Activated naive CD4-positive, alpha-beta T cell treated with anti-CD3 and anti-CD28 coated beads, Interleukin-2, amount 10 ng/mL, durations not matched to agents 7 days and 5 days (primary cell): ENCODE measurements around the gene NEK10.

Source experiments
- CTCF ChIA-PET: fragments of 350-600 bp; sonication (Branson Sonifier 250); formaldehyde crosslinking; loops from one replicate; lab custom pipeline; 2021; ENCODE audit warnings: antibody characterized with exemption; lab: Charles Lee
- DNase-seq: peaks from one replicate; pipeline ENCODE4 v3.0.0-alpha.2; 2020
- H3K27ac Mint-ChIP-seq: one replicate; pipeline ENCODE4 v1.8.0; 2021; ENCODE audit warnings: mild to moderate bottlenecking, moderate library complexity, mixed read lengths
- H3K27me3 Mint-ChIP-seq: one replicate; pipeline ENCODE4 v1.8.0; 2021; ENCODE audit warnings: mild to moderate bottlenecking, mixed read lengths
- H3K36me3 Mint-ChIP-seq: one replicate; pipeline ENCODE4 v1.8.0; 2021; ENCODE audit warnings: mixed read lengths
- H3K4me1 Mint-ChIP-seq: one replicate; pipeline ENCODE4 v1.8.0; 2021; ENCODE audit warnings: mixed read lengths
- H3K4me3 Mint-ChIP-seq: one replicate; pipeline ENCODE4 v1.8.0; 2021; ENCODE audit warnings: mild to moderate bottlenecking, moderate library complexity, mixed read lengths
- H3K9me3 Mint-ChIP-seq: one replicate; pipeline ENCODE4 v1.8.0; 2021; ENCODE audit warnings: mixed read lengths

NEK10 gene

GRCh38 chr3:27219127-27219845, 149.9 kb downstream of the NEK10 start:
- H3K4me3 Mint-ChIP-seq: no peak overlapping the region
- CTCF ChIA-PET: interaction anchor here (0.6 kb wide), 1 partner anchor 200 kb away, joined by 3 read pairs; no protein-coding TSS in a partner anchor
- DNase-seq: no peak
- no peaks in the 10 kb centered on the region for H3K9me3 Mint-ChIP-seq
- H3K27me3 Mint-ChIP-seq: no peaks in the 10 kb centered on the region
- no peak overlapping the region for H3K27ac Mint-ChIP-seq
- no peaks in the 10 kb centered on the region for H3K4me1 Mint-ChIP-seq
- no peaks in the 10 kb centered on the region for H3K36me3 Mint-ChIP-seq

- no peak overlapping the region for H3K27ac Mint-ChIP-seq
- H3K4me3 Mint-ChIP-seq: no peak overlapping the region
- no peaks in the 10 kb centered on the region for H3K36me3 Mint-ChIP-seq
- CTCF ChIA-PET: interaction anchor here (0.6 kb wide), 1 partner anchor 1126 kb away, joined by 3 read pairs; no protein-coding TSS in a partner anchor
- H3K27me3 Mint-ChIP-seq: no peaks in the 10 kb centered on the region
- DNase-seq: no peak
- no peaks in the 10 kb centered on the region for H3K9me3 Mint-ChIP-seq
- H3K4me1 Mint-ChIP-seq: no peaks in the 10 kb centered on the region
Observed at GRCh38 chr3:27216955-27217552, 152.1 kb downstream of the NEK10 start.

- no peaks in the 10 kb centered on the region for H3K36me3 Mint-ChIP-seq
- no peak overlapping the region for H3K27ac Mint-ChIP-seq
- H3K4me3 Mint-ChIP-seq: no peak overlapping the region
- no peak for DNase-seq
- H3K4me1 Mint-ChIP-seq: no peaks in the 10 kb centered on the region
- H3K27me3 Mint-ChIP-seq: no peaks in the 10 kb centered on the region
- CTCF ChIA-PET: no interaction called here
- no peaks in the 10 kb centered on the region for H3K9me3 Mint-ChIP-seq
Observed at GRCh38 chr3:27216295-27216855, 152.8 kb downstream of the NEK10 start.

GRCh38 chr3:27213450-27213849, 155.7 kb downstream of the NEK10 start:
- no peaks in the 10 kb centered on the region for H3K9me3 Mint-ChIP-seq
- no peak for DNase-seq
- CTCF ChIA-PET: no interaction called here
- H3K27me3 Mint-ChIP-seq: no peaks in the 10 kb centered on the region
- no peaks in the 10 kb centered on the region for H3K36me3 Mint-ChIP-seq
- no peak overlapping the region for H3K27ac Mint-ChIP-seq
- no peaks in the 10 kb centered on the region for H3K4me1 Mint-ChIP-seq
- no peak overlapping the region for H3K4me3 Mint-ChIP-seq

GRCh38 chr3:27209617-27210264, 159.4 kb downstream of the NEK10 start:
- Mint-ChIP-seq H3K4me1 (no peaks in the 10 kb centered on the region), H3K9me3 (no peaks in the 10 kb centered on the region), H3K27ac (no peak overlapping the region), H3K4me3 (no peak overlapping the region), H3K27me3 (no peaks in the 10 kb centered on the region), H3K36me3 (no peaks in the 10 kb centered on the region)
- CTCF ChIA-PET: no interaction called here
- no peak for DNase-seq

GRCh38 chr3:27208961-27209616, 160.1 kb downstream of the NEK10 start:
- Mint-ChIP-seq H3K27me3 (no peaks in the 10 kb centered on the region), H3K4me1 (no peaks in the 10 kb centered on the region), H3K9me3 (no peaks in the 10 kb centered on the region), H3K4me3 (no peak overlapping the region), H3K27ac (no peak overlapping the region), H3K36me3 (no peaks in the 10 kb centered on the region)
- DNase-seq: no peak
- CTCF ChIA-PET: no interaction called here

DNA sequence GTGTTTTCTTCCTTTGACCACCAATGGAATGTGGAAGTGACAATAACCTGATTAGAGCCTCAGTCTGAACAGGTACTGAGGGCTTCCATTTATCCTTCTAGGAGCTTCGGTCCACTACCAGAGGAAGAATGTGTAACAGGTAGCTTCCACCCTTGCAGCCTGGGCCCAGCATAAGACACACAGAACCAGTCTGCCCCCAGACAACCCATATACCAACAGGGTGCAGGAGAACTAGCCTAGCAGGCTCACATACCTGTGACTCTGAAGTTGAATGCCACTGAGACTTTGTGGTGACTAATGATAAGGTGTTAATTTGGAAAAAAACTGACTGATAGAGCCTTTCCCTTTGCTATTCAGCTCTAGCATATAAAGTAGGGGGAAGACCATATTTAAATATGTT, 166.2 kb downstream of the NEK10 start:
- no peaks in the 10 kb centered on the region for H3K9me3 Mint-ChIP-seq
- no peaks in the 10 kb centered on the region for H3K4me1 Mint-ChIP-seq
- no peak overlapping the region for H3K27ac Mint-ChIP-seq
- no peaks in the 10 kb centered on the region for H3K27me3 Mint-ChIP-seq
- H3K4me3 Mint-ChIP-seq: no peak overlapping the region
- H3K36me3 Mint-ChIP-seq: no peaks in the 10 kb centered on the region
- no peak for DNase-seq
- CTCF ChIA-PET: no interaction called here

DNA sequence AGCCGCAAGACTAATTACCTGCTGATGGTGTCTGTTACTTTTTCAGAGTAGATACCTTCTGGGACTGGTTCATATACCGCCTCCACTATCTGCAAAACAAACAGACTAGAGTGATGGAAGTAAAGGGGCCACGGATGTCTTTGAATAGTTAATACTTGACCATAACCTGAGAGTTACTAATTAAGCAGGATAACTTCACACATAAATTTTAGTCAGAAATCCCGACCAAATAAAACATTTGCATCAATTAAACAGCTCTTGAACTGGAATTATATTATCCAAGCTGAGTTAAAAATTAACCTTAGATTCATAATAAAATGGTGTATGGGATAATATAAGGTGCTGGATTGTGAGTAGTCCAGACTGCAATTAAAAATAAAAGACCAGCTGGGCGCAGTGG, 167.7 kb downstream of the NEK10 start:
- H3K9me3 Mint-ChIP-seq: no peaks in the 10 kb centered on the region
- no peaks in the 10 kb centered on the region for H3K27me3 Mint-ChIP-seq
- H3K4me3 Mint-ChIP-seq: no peak overlapping the region
- CTCF ChIA-PET: interaction anchor here (0.6 kb wide), 1 partner anchor 482 kb away, joined by 5 read pairs; no protein-coding TSS in a partner anchor
- no peaks in the 10 kb centered on the region for H3K4me1 Mint-ChIP-seq
- H3K27ac Mint-ChIP-seq: no peak overlapping the region
- H3K36me3 Mint-ChIP-seq: no peaks in the 10 kb centered on the region
- DNase-seq: no peak

- H3K27ac Mint-ChIP-seq: no peak overlapping the region
- no peaks in the 10 kb centered on the region for H3K27me3 Mint-ChIP-seq
- H3K9me3 Mint-ChIP-seq: no peaks in the 10 kb centered on the region
- no peak overlapping the region for H3K4me3 Mint-ChIP-seq
- H3K36me3 Mint-ChIP-seq: no peaks in the 10 kb centered on the region
- CTCF ChIA-PET: interaction anchor here (0.6 kb wide), 1 partner anchor 482 kb away, joined by 5 read pairs; no protein-coding TSS in a partner anchor
- no peaks in the 10 kb centered on the region for H3K4me1 Mint-ChIP-seq
- DNase-seq: no peak
Observed at GRCh38 chr3:27200721-27201489, 168.3 kb downstream of the NEK10 start.

GRCh38 chr3:27194861-27195483, 174.2 kb downstream of the NEK10 start:
- H3K4me1 Mint-ChIP-seq: no peaks in the 10 kb centered on the region
- H3K36me3 Mint-ChIP-seq: no peaks in the 10 kb centered on the region
- no peaks in the 10 kb centered on the region for H3K9me3 Mint-ChIP-seq
- CTCF ChIA-PET: no interaction called here
- no peaks in the 10 kb centered on the region for H3K27me3 Mint-ChIP-seq
- H3K4me3 Mint-ChIP-seq: no peak overlapping the region
- DNase-seq: no peak
- H3K27ac Mint-ChIP-seq: no peak overlapping the region

DNA sequence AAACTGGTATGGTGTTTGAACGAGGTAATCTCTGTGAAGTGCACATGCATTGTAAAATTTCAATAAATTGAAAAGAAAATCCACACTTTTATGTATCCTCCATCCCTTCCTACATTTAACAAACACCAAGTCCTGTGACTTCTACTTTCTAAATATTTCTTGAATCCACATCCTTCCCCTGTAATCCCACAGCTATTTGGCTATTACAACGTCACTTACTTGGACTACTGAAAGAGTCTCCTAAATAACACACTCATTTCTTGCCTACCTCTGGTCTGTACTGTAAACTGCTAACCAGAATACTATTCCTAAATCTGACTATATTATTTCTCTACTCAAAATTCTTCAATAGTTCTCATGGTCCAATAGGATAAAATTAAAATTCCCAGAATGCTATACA, 176.1 kb downstream of the NEK10 start:
- no peak overlapping the region for H3K4me3 Mint-ChIP-seq
- CTCF ChIA-PET: no interaction called here
- DNase-seq: no peak
- H3K9me3 Mint-ChIP-seq: no peaks in the 10 kb centered on the region
- H3K36me3 Mint-ChIP-seq: no peaks in the 10 kb centered on the region
- no peaks in the 10 kb centered on the region for H3K27me3 Mint-ChIP-seq
- no peak overlapping the region for H3K27ac Mint-ChIP-seq
- H3K4me1 Mint-ChIP-seq: no peaks in the 10 kb centered on the region

DNA sequence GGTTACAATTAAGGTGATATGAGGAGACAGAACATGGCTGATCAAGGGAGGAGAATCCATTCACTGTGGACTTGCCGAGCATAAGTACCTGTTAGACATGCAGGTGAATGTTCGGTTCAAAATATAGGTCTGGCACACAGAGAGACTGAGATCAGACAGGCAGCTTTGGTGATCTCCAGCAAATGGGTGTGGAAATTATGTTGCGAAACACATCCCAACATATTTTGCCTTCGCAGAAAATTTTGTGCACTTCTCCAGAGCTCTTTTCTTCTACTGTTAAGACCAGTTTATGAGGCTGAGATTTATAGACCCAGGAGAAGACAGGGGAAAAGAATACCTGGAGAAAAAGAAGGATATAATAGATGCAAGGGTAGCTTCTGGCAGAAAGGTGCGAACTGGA, 183.2 kb downstream of the NEK10 start:
- H3K27ac Mint-ChIP-seq: no peak overlapping the region
- no peaks in the 10 kb centered on the region for H3K4me1 Mint-ChIP-seq
- no peaks in the 10 kb centered on the region for H3K27me3 Mint-ChIP-seq
- H3K4me3 Mint-ChIP-seq: no peak overlapping the region
- no peaks in the 10 kb centered on the region for H3K36me3 Mint-ChIP-seq
- CTCF ChIA-PET: no interaction called here
- H3K9me3 Mint-ChIP-seq: no peaks in the 10 kb centered on the region
- no peak for DNase-seq

- DNase-seq: no peak
- no peaks in the 10 kb centered on the region for H3K27me3 Mint-ChIP-seq
- no peaks in the 10 kb centered on the region for H3K36me3 Mint-ChIP-seq
- no peak overlapping the region for H3K27ac Mint-ChIP-seq
- H3K4me1 Mint-ChIP-seq: no peaks in the 10 kb centered on the region
- H3K9me3 Mint-ChIP-seq: no peaks in the 10 kb centered on the region
- CTCF ChIA-PET: no interaction called here
- no peak overlapping the region for H3K4me3 Mint-ChIP-seq
Observed at GRCh38 chr3:27185231-27185989, 183.8 kb downstream of the NEK10 start.
